Endothelial cell (in vitro differentiated cells): ENCODE data around the gene NOTO. TPM values are rescaled to one million over a fixed set of nuclear protein-coding genes. Genes with fewer than 3 reads are reported as not detected.
A peak's percentile ranks its signal among the peaks of the same experiment; 100 is the strongest.

Source experiments
- DNase-seq: peaks from one replicate; pipeline ENCODE4 v3.0.0; 2021; ENCODE audit warnings: low spot score
- H3K27ac Mint-ChIP-seq: one replicate; pipeline ENCODE4 v1.8.0; 2021; ENCODE audit warnings: mixed read lengths, inconsistent platforms; ENCODE audit not compliant: unreplicated experiment
- H3K27me3 Mint-ChIP-seq: one replicate; pipeline ENCODE4 v1.8.0; 2021; ENCODE audit warnings: mild to moderate bottlenecking, moderate library complexity, mixed read lengths, inconsistent platforms; ENCODE audit not compliant: unreplicated experiment
- H3K36me3 Mint-ChIP-seq: one replicate; pipeline ENCODE4 v1.8.0; 2021; ENCODE audit warnings: mild to moderate bottlenecking, low read depth, mixed read lengths, inconsistent platforms; ENCODE audit not compliant: unreplicated experiment
- H3K4me1 Mint-ChIP-seq: one replicate; pipeline ENCODE4 v1.8.0; 2021; ENCODE audit warnings: mild to moderate bottlenecking, mixed read lengths, inconsistent platforms; ENCODE audit not compliant: unreplicated experiment
- H3K4me3 Mint-ChIP-seq: one replicate; pipeline ENCODE4 v1.8.0; 2021; ENCODE audit warnings: mild to moderate bottlenecking, mixed read lengths, inconsistent platforms; ENCODE audit not compliant: unreplicated experiment
- H3K9me3 Mint-ChIP-seq: one replicate; pipeline ENCODE4 v1.8.0; 2021; ENCODE audit warnings: mixed read lengths, inconsistent platforms; ENCODE audit not compliant: unreplicated experiment
- total RNA-seq: library from RNA; stranded (reverse); fragmentation: NEBNext Ultra II Directional; extraction: Animal tissue kit (Norgen Biotek cat#: 25700); gene quantifications from one replicate; pipeline ENCODE4 v1.2.1, GENCODE V29; 2021; ENCODE audit not compliant: unreplicated experiment
- TF ChIP-seq, protein P1 (sequence below): fragments of 200-600 bp; sonication (generic); IDR thresholded peaks from one replicate; pipeline ENCODE4 v1.5.0; 2021; ENCODE audit warnings: antibody characterized with exemption; ENCODE audit not compliant: unreplicated experiment

NOTO gene
- total RNA-seq, 1 donor from 2014 or later = not detected

DNA sequence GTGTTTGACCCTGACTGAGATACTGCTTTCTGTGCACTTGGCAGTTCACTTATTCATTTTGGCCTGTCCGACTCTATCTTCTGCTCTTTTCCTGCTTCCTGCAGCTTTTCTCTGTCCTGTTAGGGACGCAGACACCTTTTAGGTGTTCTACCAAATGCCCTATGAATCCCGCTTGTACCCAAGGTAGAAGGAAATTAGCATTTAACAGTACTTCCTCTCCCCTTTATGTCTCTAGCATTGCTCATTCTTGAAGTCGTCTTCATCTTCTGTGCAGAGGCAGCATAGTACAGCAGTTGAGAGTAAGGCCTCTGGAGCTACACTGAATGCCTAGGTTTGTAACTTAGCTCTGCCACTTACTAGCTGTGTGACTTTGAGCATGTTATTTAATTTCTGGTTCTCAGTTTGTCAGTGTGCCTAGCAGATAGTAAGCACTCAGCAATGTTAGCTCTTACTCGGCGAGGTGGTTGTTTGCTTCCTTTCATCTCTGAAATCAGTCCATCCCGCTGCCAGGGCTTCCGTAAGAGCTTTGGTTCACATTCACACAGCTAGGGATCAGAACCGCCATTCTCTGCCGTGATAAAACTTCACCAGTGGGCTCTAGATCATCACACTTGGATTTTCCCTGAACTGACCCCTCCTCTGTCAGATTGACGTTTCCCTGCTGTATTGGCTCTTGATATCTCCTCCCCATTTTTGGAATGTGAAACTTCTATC lies 33.1 kb downstream of the NOTO start:
- H3K27me3 Mint-ChIP-seq = peaks cover 19% of the 10 kb centered on the region
- peak overlapping the region; percentile 98 for H3K4me3 Mint-ChIP-seq
- no peak for DNase-seq

GRCh38 chr2:73237168-73237567 lies 34.8 kb downstream of the NOTO start:
- no peak overlapping the region for H3K27ac Mint-ChIP-seq
- peaks cover 28% of the 10 kb centered on the region for H3K4me1 Mint-ChIP-seq
- H3K4me3 Mint-ChIP-seq = no peak overlapping the region
- TF ChIP-seq, protein P1, sequence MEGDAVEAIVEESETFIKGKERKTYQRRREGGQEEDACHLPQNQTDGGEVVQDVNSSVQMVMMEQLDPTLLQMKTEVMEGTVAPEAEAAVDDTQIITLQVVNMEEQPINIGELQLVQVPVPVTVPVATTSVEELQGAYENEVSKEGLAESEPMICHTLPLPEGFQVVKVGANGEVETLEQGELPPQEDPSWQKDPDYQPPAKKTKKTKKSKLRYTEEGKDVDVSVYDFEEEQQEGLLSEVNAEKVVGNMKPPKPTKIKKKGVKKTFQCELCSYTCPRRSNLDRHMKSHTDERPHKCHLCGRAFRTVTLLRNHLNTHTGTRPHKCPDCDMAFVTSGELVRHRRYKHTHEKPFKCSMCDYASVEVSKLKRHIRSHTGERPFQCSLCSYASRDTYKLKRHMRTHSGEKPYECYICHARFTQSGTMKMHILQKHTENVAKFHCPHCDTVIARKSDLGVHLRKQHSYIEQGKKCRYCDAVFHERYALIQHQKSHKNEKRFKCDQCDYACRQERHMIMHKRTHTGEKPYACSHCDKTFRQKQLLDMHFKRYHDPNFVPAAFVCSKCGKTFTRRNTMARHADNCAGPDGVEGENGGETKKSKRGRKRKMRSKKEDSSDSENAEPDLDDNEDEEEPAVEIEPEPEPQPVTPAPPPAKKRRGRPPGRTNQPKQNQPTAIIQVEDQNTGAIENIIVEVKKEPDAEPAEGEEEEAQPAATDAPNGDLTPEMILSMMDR = no peak
- DNase-seq = no peak
- no peaks in the 10 kb centered on the region for H3K36me3 Mint-ChIP-seq
- peaks cover 15% of the 10 kb centered on the region for H3K27me3 Mint-ChIP-seq
- H3K9me3 Mint-ChIP-seq = no peaks in the 10 kb centered on the region

More for the DNA sequence above, 33.1 kb downstream of the NOTO start:
- TF ChIP-seq, protein P1 = no peak
- Mint-ChIP-seq H3K4me1 (peaks cover 28% of the 10 kb centered on the region), H3K27ac (peak overlapping the region; percentile 57), H3K36me3 (peaks cover 3% of the 10 kb centered on the region), H3K9me3 (no peaks in the 10 kb centered on the region)

- TF ChIP-seq, protein P1 = no peak
- Mint-ChIP-seq H3K36me3 (peaks cover 7% of the 10 kb centered on the region), H3K4me1 (peaks cover 25% of the 10 kb centered on the region), H3K27ac (no peak overlapping the region), H3K4me3 (no peak overlapping the region), H3K27me3 (peaks cover 12% of the 10 kb centered on the region), H3K9me3 (no peaks in the 10 kb centered on the region)
- DNase-seq = no peak
Measured at GRCh38 chr2:73238149-73238548, 35.8 kb downstream of the NOTO start.

DNA sequence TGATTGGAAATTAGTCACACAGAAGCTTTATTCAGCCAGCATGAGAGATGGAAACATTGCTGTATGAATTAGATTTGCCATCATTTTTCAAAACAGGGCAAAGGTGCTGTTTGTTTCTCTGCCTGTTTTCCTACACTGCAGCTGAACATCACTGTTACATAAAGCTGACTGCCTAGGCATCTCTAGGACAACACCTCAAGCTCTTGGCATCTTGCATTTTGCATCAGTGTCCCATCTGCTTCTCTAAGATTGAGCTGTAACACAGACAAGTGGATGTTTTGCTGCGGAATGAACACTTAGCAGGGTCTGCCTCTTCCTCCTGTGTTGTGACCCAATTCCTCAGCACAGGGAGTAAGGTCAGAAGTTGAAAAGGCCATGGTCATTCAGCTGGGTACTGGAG lies 36.6 kb downstream of the NOTO start:
- DNase-seq = no peak
- Mint-ChIP-seq H3K4me3 (no peak overlapping the region), H3K27ac (no peak overlapping the region), H3K27me3 (peaks cover 7% of the 10 kb centered on the region), H3K36me3 (peaks cover 8% of the 10 kb centered on the region), H3K4me1 (peaks cover 23% of the 10 kb centered on the region), H3K9me3 (no peaks in the 10 kb centered on the region)
- TF ChIP-seq, protein P1 = no peak

- Mint-ChIP-seq H3K4me1 (peaks cover 19% of the 10 kb centered on the region), H3K36me3 (peaks cover 10% of the 10 kb centered on the region), H3K27me3 (peaks cover under 1% of the 10 kb centered on the region), H3K9me3 (no peaks in the 10 kb centered on the region), H3K27ac (no peak overlapping the region), H3K4me3 (no peak overlapping the region)
- TF ChIP-seq, protein P1 = no peak
- DNase-seq = no peak
Measured at GRCh38 chr2:73239776-73240175, 37.4 kb downstream of the NOTO start.
